Gastrocnemius medialis (tissue), 4 donors: ENCODE measurements around the gene CYP39A1. TPM values are rescaled to one million over a fixed set of nuclear protein-coding genes. Genes with fewer than 3 reads are reported as not detected.
"Not testable (repeated sequence)": the region's sequence is repeated elsewhere in the genome, so short reads cannot be mapped to it uniquely, and the experiment has no call there.

Experiments used
- ATAC-seq, 2 donors: fragments of 150-250 bp; one replicate each; pipeline ENCODE4 v1.9.1; 2016
- DNase-seq, 2 donors: peaks; one replicate each; pipeline ENCODE4 v3.0.0-alpha.2; 2019
- H3K27ac ChIP-seq, 4 donors: fragments of 200-600 bp; sonication (generic); 1 replicate in 1 of 4; 2 replicates in 3 of 4; pipeline ENCODE4 v1.5.1; 2016 to 2018; ENCODE audit warnings: mild to moderate bottlenecking in 2 of 4, moderate library complexity in 1 of 4
- H3K27me3 ChIP-seq, 3 donors: fragments of 200-600 bp; sonication (generic) in 2 of 3; 1 replicate in 1 of 3; 2 replicates in 2 of 3; pipeline versions ENCODE4 v1.5.1 to v1.6.0; 2016 to 2019; ENCODE audit warnings: mild to moderate bottlenecking in 1 of 3, moderate library complexity in 1 of 3
- H3K36me3 ChIP-seq, 2 donors: fragments of 200-600 bp; sonication (generic) in 1 of 2; one replicate each; pipeline ENCODE4 v1.5.1; 2017 to 2018
- H3K4me1 ChIP-seq, 2 donors: fragments of 200-600 bp; sonication (generic) in 1 of 2; one replicate each; pipeline ENCODE4 v1.5.1; 2016 to 2017; ENCODE audit warnings: mild to moderate bottlenecking in 2 of 2
- H3K4me3 ChIP-seq, 4 donors: fragments of 200-600 bp; sonication (generic) in 3 of 4; 1 replicate in 1 of 4; 2 replicates in 3 of 4; pipeline ENCODE4 v1.5.1; 2016 to 2019; ENCODE audit warnings: mild to moderate bottlenecking in 2 of 4
- H3K9me3 ChIP-seq, 3 donors: fragments of 200-600 bp; sonication (generic) in 2 of 3; 1 replicate in 1 of 3; 2 replicates in 2 of 3; pipeline ENCODE4 v1.5.1; 2016 to 2019
- POLR2A ChIP-seq, 2 donors: fragments of 450-650 bp; IDR thresholded peaks; one replicate each; pipeline ENCODE4 v1.6.1; 2017; ENCODE audit warnings: antibody characterized with exemption in 2 of 2, mild to moderate bottlenecking in 2 of 2, moderate library complexity in 2 of 2
- in situ Hi-C, 4 donors: fragments of 200-750 bp; cut with MboI; loops; one replicate each; pipeline versions ENCODE4 v1.15.0 to v1.8.0; 2017; ENCODE audit warnings: low sequenced_read_pairs in 4 of 4
- intact Hi-C: fragments of 100-400 bp; cut with DNase I; formaldehyde crosslinking; loops from one replicate; pipeline ENCODE4 v1.15.1; 2023; ENCODE audit warnings: low total_unique reads
- total RNA-seq, 4 donors: library from RNA; depleted of rRNA; stranded (reverse); fragments of >200 nt; gene quantifications; one replicate each; pipeline versions ENCODE4 v1.1.0 to v1.2.3, GENCODE V29; 2016
- TF ChIP-seq, protein P1 (sequence below), 5 experiments: fragments of 450-650 bp in 3 of 5; fragments of 200-600 bp in 2 of 5; sonication (generic) in 2 of 5; IDR thresholded peaks in 4 of 5; conservative IDR thresholded peaks in 1 of 5; 1 replicate in 4 of 5; 2 replicates in 1 of 5; pipeline ENCODE4 v1.5.1; 2016 to 2019; ENCODE audit warnings: antibody characterized with exemption in 5 of 5, mild to moderate bottlenecking in 3 of 5, moderate library complexity in 3 of 5

The CYP39A1 gene
- total RNA-seq, 4 donors from 2014 or later, result 0.24 to 3.8 (median 1.0) TPM

GRCh38 chr6:46652232-46652602 lies 401 bp downstream of the CYP39A1 start:
- in situ Hi-C loops, result no loop called here
- Histone ChIP-seq H3K4me3 (peak overlapping the region; percentile 77 to 97 (median 88)), H3K36me3 (peaks cover 0 to 6% of the 10 kb centered on the region in 2 donors), H3K4me1 (peaks cover 25% of the 10 kb centered on the region in 2 donors), H3K9me3 (no peaks in the 10 kb centered on the region), H3K27ac (peak overlapping the region; percentile 87 to 97 (median 93)), H3K27me3 (no peaks in the 10 kb centered on the region)
- ATAC-seq (no peak), DNase-seq (no peak)
- TF ChIP-seq POLR2A (IDR thresholded peaks at IDR 0.05), result no peak
- TF ChIP-seq, protein P1, sequence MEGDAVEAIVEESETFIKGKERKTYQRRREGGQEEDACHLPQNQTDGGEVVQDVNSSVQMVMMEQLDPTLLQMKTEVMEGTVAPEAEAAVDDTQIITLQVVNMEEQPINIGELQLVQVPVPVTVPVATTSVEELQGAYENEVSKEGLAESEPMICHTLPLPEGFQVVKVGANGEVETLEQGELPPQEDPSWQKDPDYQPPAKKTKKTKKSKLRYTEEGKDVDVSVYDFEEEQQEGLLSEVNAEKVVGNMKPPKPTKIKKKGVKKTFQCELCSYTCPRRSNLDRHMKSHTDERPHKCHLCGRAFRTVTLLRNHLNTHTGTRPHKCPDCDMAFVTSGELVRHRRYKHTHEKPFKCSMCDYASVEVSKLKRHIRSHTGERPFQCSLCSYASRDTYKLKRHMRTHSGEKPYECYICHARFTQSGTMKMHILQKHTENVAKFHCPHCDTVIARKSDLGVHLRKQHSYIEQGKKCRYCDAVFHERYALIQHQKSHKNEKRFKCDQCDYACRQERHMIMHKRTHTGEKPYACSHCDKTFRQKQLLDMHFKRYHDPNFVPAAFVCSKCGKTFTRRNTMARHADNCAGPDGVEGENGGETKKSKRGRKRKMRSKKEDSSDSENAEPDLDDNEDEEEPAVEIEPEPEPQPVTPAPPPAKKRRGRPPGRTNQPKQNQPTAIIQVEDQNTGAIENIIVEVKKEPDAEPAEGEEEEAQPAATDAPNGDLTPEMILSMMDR (IDR thresholded peaks at IDR 0.05 in 4 of 5, conservative IDR thresholded peaks at IDR 0.05 in 1 of 5), result no peak
- intact Hi-C loops, result loop anchor here (5.0 to 10.0 kb wide), 2 partner anchors 215 to 557 kb away; no protein-coding TSS in a partner anchor

- Histone ChIP-seq H3K4me3 (peak overlapping the region; percentile 77 to 97 (median 88)), H3K4me1 (peaks cover 25% of the 10 kb centered on the region in 2 donors), H3K27me3 (no peaks in the 10 kb centered on the region), H3K9me3 (no peaks in the 10 kb centered on the region), H3K27ac (peak overlapping the region in 1 of 4 donors; percentile 87), H3K36me3 (peaks cover 0 to 3% of the 10 kb centered on the region in 2 donors)
- TF ChIP-seq POLR2A (IDR thresholded peaks at IDR 0.05), result no peak
- TF ChIP-seq, protein P1 (IDR thresholded peaks at IDR 0.05 in 4 of 5, conservative IDR thresholded peaks at IDR 0.05 in 1 of 5), result no peak
- ATAC-seq (no peak), DNase-seq (no peak)
- intact Hi-C loops, result loop anchor here (5.0 to 10.0 kb wide), 2 partner anchors 215 to 557 kb away; no protein-coding TSS in a partner anchor
- in situ Hi-C loops, result no loop called here
These were observed 802 bp downstream of the CYP39A1 start for GRCh38 chr6:46651816-46652215.

DNA sequence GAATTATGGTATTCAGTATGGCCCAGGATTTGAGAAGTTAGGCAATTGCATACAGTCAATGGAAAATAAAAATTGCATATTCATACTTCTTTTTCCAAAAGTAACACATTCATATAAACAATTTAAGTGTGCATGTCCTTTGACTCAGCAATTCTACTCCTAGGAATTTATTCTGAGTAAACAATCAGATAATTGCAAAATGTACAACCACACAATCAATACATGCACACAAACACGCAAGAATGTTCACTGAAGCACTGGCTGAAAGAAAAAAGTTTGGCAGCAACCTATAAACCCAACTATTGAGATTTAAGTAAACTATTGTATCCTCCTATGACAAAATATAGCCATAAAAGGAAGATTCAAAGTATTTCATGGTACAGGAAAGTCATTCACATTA lies 1.6 kb downstream of the CYP39A1 start:
- in situ Hi-C loops (no loop called here), intact Hi-C loops (loop anchor here (5.0 to 10.0 kb wide), 2 partner anchors 214 to 556 kb away; no protein-coding TSS in a partner anchor)
- no peak overlapping the region for H3K4me3 ChIP-seq

DNA sequence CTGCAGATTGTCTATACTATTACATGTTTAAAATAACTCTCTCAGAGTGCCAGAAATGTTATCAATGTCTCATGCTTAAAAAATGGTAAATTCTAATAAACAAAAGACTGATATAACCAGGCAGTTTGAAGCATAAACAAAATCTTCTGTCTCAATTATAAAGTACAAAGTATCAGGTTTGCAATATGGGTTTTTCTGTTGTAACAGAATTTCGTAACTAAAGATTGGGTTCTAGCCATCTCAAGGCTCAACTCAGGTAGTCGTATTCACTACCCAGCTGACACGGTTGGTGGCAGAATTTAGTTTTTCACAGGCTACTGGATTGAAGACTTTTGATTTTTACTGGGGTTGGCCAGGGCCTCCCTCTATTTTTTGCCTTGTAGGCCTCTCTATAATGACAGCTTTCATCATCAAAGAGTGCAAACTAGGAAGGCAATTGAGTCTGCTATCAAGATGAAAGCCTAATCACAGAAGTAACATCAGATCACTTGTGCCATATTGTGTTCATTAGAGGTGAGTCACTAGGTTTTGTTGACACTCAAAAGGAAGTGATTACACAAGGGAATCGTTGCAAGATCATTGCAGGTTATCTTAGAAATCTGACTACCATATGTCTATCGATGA lies 3.6 kb downstream of the CYP39A1 start:
- TF ChIP-seq POLR2A (IDR thresholded peaks at IDR 0.05), result no peak
- TF ChIP-seq, protein P1 (IDR thresholded peaks at IDR 0.05 in 4 of 5, conservative IDR thresholded peaks at IDR 0.05 in 1 of 5), result no peak
- ATAC-seq (no peak), DNase-seq (no peak)
- Histone ChIP-seq H3K27me3 (no peaks in the 10 kb centered on the region), H3K27ac (no peak overlapping the region), H3K36me3 (no peaks in the 10 kb centered on the region), H3K4me1 (peaks cover 13 to 19% of the 10 kb centered on the region in 2 donors), H3K9me3 (no peaks in the 10 kb centered on the region), H3K4me3 (no peak overlapping the region)
- in situ Hi-C loops, result loop anchor here in 2 of 4 donors (25.0 kb wide), 2 partner anchors 437 to 587 kb away; no protein-coding TSS in a partner anchor
- intact Hi-C loops, result no loop called here

More for the DNA sequence above, 1.6 kb downstream of the CYP39A1 start:
- Histone ChIP-seq H3K27ac (no peak overlapping the region), H3K9me3 (no peaks in the 10 kb centered on the region), H3K4me1 (peaks cover 25% of the 10 kb centered on the region in 2 donors), H3K27me3 (no peaks in the 10 kb centered on the region), H3K36me3 (no peaks in the 10 kb centered on the region)
- DNase-seq, result no peak
- TF ChIP-seq, protein P1 (IDR thresholded peaks at IDR 0.05 in 4 of 5, conservative IDR thresholded peaks at IDR 0.05 in 1 of 5), result no peak
- TF ChIP-seq POLR2A (IDR thresholded peaks at IDR 0.05), result no peak
- ATAC-seq, result no peak

DNA sequence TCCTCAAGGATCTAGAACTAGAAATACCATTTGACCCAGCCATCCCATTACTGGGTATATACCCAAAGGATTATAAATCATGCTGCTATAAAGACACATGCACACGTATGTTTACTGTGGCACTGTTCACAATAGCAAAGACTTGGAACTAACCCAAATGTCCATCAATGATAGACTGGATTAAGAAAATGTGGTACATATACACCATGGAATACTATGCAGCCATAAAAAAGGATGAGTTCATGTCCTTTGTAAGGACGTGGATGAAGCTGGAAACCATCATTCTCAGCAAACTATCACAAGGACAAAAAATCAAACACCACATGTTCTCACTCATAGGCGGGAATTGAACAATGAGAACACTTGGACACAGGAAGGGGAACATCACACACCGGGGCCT lies 4.5 kb downstream of the CYP39A1 start:
- in situ Hi-C loops, result loop anchor here in 2 of 4 donors (25.0 kb wide), 2 partner anchors 436 to 586 kb away; no protein-coding TSS in a partner anchor
- H3K4me1 ChIP-seq, result peaks cover 7 to 12% of the 10 kb centered on the region in 2 donors
- H3K36me3 ChIP-seq, H3K9me3 ChIP-seq, H3K4me3 ChIP-seq, H3K27ac ChIP-seq, intact Hi-C loops, H3K27me3 ChIP-seq, DNase-seq, ATAC-seq: not testable (repeated sequence)
